Measurements from ENCODE around the gene OR8B3.

The OR8B3 gene

GRCh38 chr11:124346311-124346955, 52.4 kb downstream of the OR8B3 start:
- no peak for DNase-seq
